CD14-positive monocyte (primary cell): ENCODE data around the gene CDT1. TPM values are rescaled to one million over a fixed set of nuclear protein-coding genes. Genes with fewer than 3 reads are reported as not detected.

Experiments
- DNase-seq, 3 donors: peaks; one replicate each; pipeline ENCODE4 v3.0.0-alpha.2; 2011 to 2022
- H2AFZ ChIP-seq: 2 replicates; pipeline ENCODE4 v1.6.0; 2012; ENCODE audit warnings: mild to moderate bottlenecking, low read depth, low read length, inconsistent platforms; ENCODE audit not compliant: insufficient read depth, poor library complexity, severe bottlenecking
- H3K27ac ChIP-seq, 2 donors: 1 replicate in 1 of 2; 2 replicates in 1 of 2; pipeline ENCODE4 v1.5.1; 2012 to 2013; ENCODE audit warnings: low read length in 2 of 2, control low read depth in 1 of 2, inconsistent platforms in 1 of 2, low read depth in 1 of 2, mild to moderate bottlenecking in 1 of 2
- H3K27me3 ChIP-seq, 2 donors: one replicate each; pipeline versions ENCODE4 v1.6.0 to v1.6.1; 2011 to 2013; ENCODE audit warnings: low read length in 2 of 2; ENCODE audit not compliant: control insufficient read depth in 2 of 2, insufficient read depth in 2 of 2
- H3K36me3 ChIP-seq, 2 donors: replicated peaks in 1 of 2; 1 replicate in 1 of 2; 2 replicates in 1 of 2; pipeline versions ENCODE4 v1.5.1 to v1.6.1; 2012 to 2013; ENCODE audit warnings: low read length in 2 of 2, control low read depth in 1 of 2, inconsistent platforms in 1 of 2, mild to moderate bottlenecking in 1 of 2; ENCODE audit not compliant: insufficient read depth in 2 of 2, control insufficient read depth in 1 of 2
- H3K4me1 ChIP-seq, 2 donors: 1 replicate in 1 of 2; 2 replicates in 1 of 2; pipeline versions ENCODE4 v1.5.1 to v1.6.1; 2012 to 2013; ENCODE audit warnings: low read length in 2 of 2, control low read depth in 1 of 2, inconsistent platforms in 1 of 2, mild to moderate bottlenecking in 1 of 2, moderate library complexity in 1 of 2; ENCODE audit not compliant: insufficient read depth in 2 of 2, control insufficient read depth in 1 of 2
- H3K4me2 ChIP-seq: replicated peaks from 2 replicates; pipeline ENCODE3; 2012; ENCODE audit warnings: low read length, moderate library complexity, mild to moderate bottlenecking; ENCODE audit not compliant: poor library complexity, severe bottlenecking; ENCODE audit errors: extremely low read depth
- H3K4me3 ChIP-seq, 3 experiments: fragments of 200-600 bp in 1 of 3; sonication (generic) in 1 of 3; replicated peaks in 1 of 3; 1 replicate in 2 of 3; 2 replicates in 1 of 3; pipeline ENCODE4 v1.5.1; 2011 to 2013; ENCODE audit warnings: low read length in 3 of 3, mild to moderate bottlenecking in 3 of 3, control low read depth in 2 of 3, low read depth in 2 of 3, inconsistent platforms in 1 of 3, moderate library complexity in 1 of 3
- H3K79me2 ChIP-seq: 2 replicates; pipeline ENCODE4 v1.6.0; 2012; ENCODE audit warnings: mild to moderate bottlenecking, control low read depth, inconsistent platforms, low read length, moderate library complexity; ENCODE audit not compliant: insufficient read depth
- H3K9ac ChIP-seq: 2 replicates; pipeline ENCODE4 v1.6.0; 2017; ENCODE audit warnings: low read length, mild to moderate bottlenecking; ENCODE audit not compliant: insufficient read depth, poor library complexity, severe bottlenecking
- H3K9me3 ChIP-seq, 2 donors: replicated peaks in 1 of 2; 1 replicate in 1 of 2; 2 replicates in 1 of 2; pipeline versions ENCODE4 v1.5.1 to v1.6.1; 2012 to 2013; ENCODE audit warnings: low read length in 2 of 2, control low read depth in 1 of 2; ENCODE audit not compliant: control insufficient read depth in 1 of 2, insufficient read depth in 1 of 2
- H4K20me1 ChIP-seq: 2 replicates; pipeline ENCODE4 v1.6.0; 2012; ENCODE audit warnings: mild to moderate bottlenecking, low read length, control low read depth, moderate library complexity; ENCODE audit not compliant: insufficient read depth
- H3K27ac Mint-ChIP-seq, 7 donors: one replicate each; pipeline ENCODE4 v1.8.0; 2020; ENCODE audit warnings: mild to moderate bottlenecking in 7 of 7, mixed read lengths in 7 of 7, moderate library complexity in 6 of 7, inconsistent platforms in 2 of 7
- H3K27me3 Mint-ChIP-seq, 3 donors: one replicate each; pipeline ENCODE4 v1.8.0; 2021 to 2022; ENCODE audit warnings: low read depth in 3 of 3, mild to moderate bottlenecking in 3 of 3, mixed read lengths in 3 of 3, moderate library complexity in 3 of 3, inconsistent platforms in 1 of 3
- H3K36me3 Mint-ChIP-seq, 2 donors: one replicate each; pipeline ENCODE4 v1.8.0; 2020; ENCODE audit warnings: mixed read lengths in 2 of 2, inconsistent platforms in 1 of 2, mild to moderate bottlenecking in 1 of 2
- H3K4me1 Mint-ChIP-seq: one replicate; pipeline ENCODE4 v1.8.0; 2020; ENCODE audit warnings: mild to moderate bottlenecking, mixed read lengths
- H3K4me3 Mint-ChIP-seq, 2 donors: one replicate each; pipeline ENCODE4 v1.8.0; 2020; ENCODE audit warnings: mild to moderate bottlenecking in 2 of 2, mixed read lengths in 2 of 2, moderate library complexity in 1 of 2
- H3K9me3 Mint-ChIP-seq, 7 donors: one replicate each; pipeline ENCODE4 v1.8.0; 2020 to 2022; ENCODE audit warnings: mixed read lengths in 7 of 7, mild to moderate bottlenecking in 6 of 7, moderate library complexity in 6 of 7, inconsistent platforms in 2 of 7
- CTCF ChIP-seq: fragments of 200-600 bp; IDR thresholded peaks from one replicate; pipeline ENCODE4 v1.8.0; 2022; ENCODE audit warnings: antibody characterized with exemption, mild to moderate bottlenecking
- WGBS: methylation state at CpG from one replicate; pipeline ENCODE4 v1.1.5; 2013; ENCODE audit warnings: missing lambda C conversion rate; ENCODE audit not compliant: insufficient coverage; 5-methylcytosine and 5-hydroxymethylcytosine counted together
- intact Hi-C, 2 donors: fragments of 100-400 bp; cut with micrococcal nuclease; formaldehyde crosslinking; loops; one replicate each; pipeline versions ENCODE4 v1.15.0 to v1.15.1; 2023
- polyA plus RNA-seq, 3 donors: library from polyadenylated mRNA; depleted of rRNA in 1 of 3; unstranded in 2 of 3; stranded (reverse) in 1 of 3; fragments of 300-500 nt in 2 of 3; fragments of >200 nt in 1 of 3; fragmentation: Illumina TruSeq in 2 of 3; gene quantifications; 1 replicate in 2 of 3; 2 replicates in 1 of 3; pipeline ENCODE4 v1.2.3, GENCODE V29; 2012 to 2021

CDT1 gene
- polyA plus RNA-seq, 3 donors: 0.07 to 0.24 (median 0.16) TPM

- no peak for TF ChIP-seq CTCF
Observed at GRCh38 chr16:88836791-88837190, 33.2 kb downstream of the CDT1 start.

GRCh38 chr16:88837806-88838205 is 34.2 kb downstream of the CDT1 start:
- Histone ChIP-seq H3K9ac (no peak overlapping the region), H3K79me2 (no peaks in the 10 kb centered on the region), H3K9me3 (no peaks in the 10 kb centered on the region), H3K27me3 (no peaks in the 10 kb centered on the region), H3K36me3 (peaks cover 53 to 61% of the 10 kb centered on the region in 2 donors), H3K4me2 (no peak overlapping the region), H3K4me3 (no peak overlapping the region), H2AFZ (no peak overlapping the region), H3K4me1 (peaks cover 24 to 27% of the 10 kb centered on the region in 2 donors), H4K20me1 (peaks cover 40% of the 10 kb centered on the region), H3K27ac (no peak overlapping the region)
- Mint-ChIP-seq H3K9me3 (no peaks in the 10 kb centered on the region), H3K27ac (no peak overlapping the region), H3K36me3 (peaks cover 35 to 60% of the 10 kb centered on the region in 2 donors), H3K4me1 (peaks cover 20% of the 10 kb centered on the region), H3K27me3 (peaks cover 0 to 2% (median 2%) of the 10 kb centered on the region in 3 donors), H3K4me3 (no peak overlapping the region)
- no peak for TF ChIP-seq CTCF
- WGBS: 93% methylated on average over 19 of the region's 20 CpGs
- DNase-seq: no peak
- intact Hi-C loops: no loop called here

More at GRCh38 chr16:88836791-88837190, 33.2 kb downstream of the CDT1 start:
- peaks cover 0 to 2% (median 0%) of the 10 kb centered on the region in 3 donors for H3K27me3 Mint-ChIP-seq
- no peaks in the 10 kb centered on the region for H3K27me3 ChIP-seq
- H3K36me3 Mint-ChIP-seq: peaks cover 35 to 51% of the 10 kb centered on the region in 2 donors
- intact Hi-C loops: no loop called here
- H3K9me3 ChIP-seq: no peaks in the 10 kb centered on the region
- H3K27ac ChIP-seq: no peak overlapping the region
- H3K9me3 Mint-ChIP-seq: no peaks in the 10 kb centered on the region
- H3K36me3 ChIP-seq: peaks cover 44 to 52% of the 10 kb centered on the region in 2 donors
- DNase-seq: no peak
- no peak overlapping the region for H3K9ac ChIP-seq
- no peak overlapping the region for H3K4me2 ChIP-seq
- peaks cover 24 to 25% of the 10 kb centered on the region in 2 donors for H3K4me1 ChIP-seq
- WGBS: 95% methylated on average over 17 of the region's 17 CpGs
- no peaks in the 10 kb centered on the region for H3K79me2 ChIP-seq
- H3K4me3 Mint-ChIP-seq: no peak overlapping the region
- peaks cover 15% of the 10 kb centered on the region for H3K4me1 Mint-ChIP-seq
- no peak overlapping the region for H3K4me3 ChIP-seq
- H3K27ac Mint-ChIP-seq: no peak overlapping the region
- H2AFZ ChIP-seq: no peak overlapping the region
- H4K20me1 ChIP-seq: peaks cover 30% of the 10 kb centered on the region
